ENCODE results near the gene CNNM2.
A peak's percentile ranks its signal among the peaks of the same experiment; 100 is the strongest.

CNNM2 gene

DNA sequence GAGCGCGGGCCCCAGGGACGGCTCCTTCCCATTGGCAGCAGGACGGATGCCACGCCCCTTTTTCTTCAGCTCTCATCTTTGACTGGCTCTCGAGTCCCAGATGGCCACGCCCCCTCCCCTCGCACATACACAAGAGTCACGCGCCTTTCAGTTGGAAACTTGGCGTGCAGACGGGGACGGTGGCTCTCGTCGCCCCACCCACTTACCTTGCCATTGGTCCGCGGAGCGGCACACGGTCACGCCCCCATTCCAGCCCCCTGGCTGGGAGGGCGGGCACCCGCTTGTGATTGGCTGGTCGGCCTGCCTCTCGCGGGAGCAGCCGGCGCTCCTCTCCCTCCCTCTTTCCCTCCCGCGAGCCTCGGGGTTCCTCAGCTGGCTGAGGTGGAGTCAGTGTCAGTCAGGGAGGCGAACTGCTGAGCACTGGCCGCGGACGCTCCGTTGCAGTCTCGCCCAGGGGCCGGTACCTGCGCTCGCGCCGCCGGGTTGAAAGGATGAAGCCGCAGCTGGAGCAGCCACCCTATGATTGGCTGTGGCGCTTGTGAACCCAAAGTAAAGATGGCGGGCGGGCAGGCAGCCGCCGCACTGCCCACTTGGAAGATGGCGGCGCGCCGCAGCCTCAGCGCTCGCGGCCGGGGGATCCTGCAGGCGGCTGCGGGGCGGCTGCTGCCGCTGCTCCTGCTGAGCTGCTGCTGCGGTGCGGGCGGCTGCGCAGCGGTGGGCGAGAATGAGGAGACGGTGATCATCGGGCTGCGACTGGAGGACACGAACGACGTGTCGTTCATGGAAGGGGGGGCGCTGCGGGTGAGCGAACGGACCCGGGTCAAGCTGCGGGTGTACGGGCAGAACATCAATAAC, at the start of gene CNNM2:
Gene CNNM2 (plus strand): TSS at position 333 of the 855 bp plus-strand sequence. CDS start 187 bp downstream, at position 520.
- CTCF ChIA-PET: interaction anchor here (0.6 to 4.1 kb wide), 29 partner anchors 25 to 1363 kb away, joined by 3 to 57 read pairs (median 4); partner anchors contain the start of genes CYP17A1 and WBP1L
- POLR2A ChIA-PET: interaction anchor here (0.6 to 1.7 kb wide), 16 partner anchors 14 to 359 kb away, joined by 3 to 7 read pairs (median 3); partner anchors contain the start of genes ARL3, BORCS7, CYP17A1 and INA
- H3K9me3 ChIP-seq (ENCODE audit: control insufficient read depth, insufficient read depth, low read depth, low read length): no peaks in the 10 kb centered on the region
- peak within 1 kb of the TSS; percentile 98 for H3K4me3 ChIP-seq (ENCODE audit: low read depth, low read length)
- peaks cover 6% of the 10 kb centered on the region; the same call in 1 of the 2 replicates for H3K4me1 ChIP-seq (ENCODE audit: control insufficient read depth, insufficient read depth, low read length)
- H3K27ac ChIP-seq (ENCODE audit: extremely low read depth, low read depth, low read length): peak within 1 kb of the TSS; percentile 84
- no peaks in the 10 kb centered on the region for H3K36me3 ChIP-seq (ENCODE audit: control insufficient read depth in 2 of 2, insufficient read depth in 1 of 2, low read length in 2 of 2)
- TF ChIP-seq ZNF341 (tag by site-specific recombination; IDR thresholded peaks at IDR 0.05; ENCODE audit: low read depth) (peak; percentile 76), OSR2 (tag by site-specific recombination; IDR thresholded peaks at IDR 0.05) (no peak), ZNF473 (tag by site-specific recombination; IDR thresholded peaks at IDR 0.05) (no peak), SALL2 (tag by site-specific recombination; IDR thresholded peaks at IDR 0.05; ENCODE audit: borderline replicate concordance) (no peak), ZNF426 (tag by site-specific recombination; IDR thresholded peaks at IDR 0.05) (no peak), KLF16 (tag by site-specific recombination; IDR thresholded peaks at IDR 0.05) (peak; percentile 52), ZNF354C (tag by site-specific recombination; IDR thresholded peaks at IDR 0.05; ENCODE audit: borderline replicate concordance, low read depth) (no peak), FEZF1 (tag by site-specific recombination; IDR thresholded peaks at IDR 0.05) (no peak), ZNF433 (tag by site-specific recombination; IDR thresholded peaks at IDR 0.05; ENCODE audit: low read depth) (no peak), ZNF311 (tag by site-specific recombination; IDR thresholded peaks at IDR 0.05; ENCODE audit: borderline replicate concordance) (no peak), WT1 (tag by site-specific recombination; IDR thresholded peaks at IDR 0.05) (peak; percentile 36; the same call in 1 of the 2 replicates), ZNF660 (tag by site-specific recombination; IDR thresholded peaks at IDR 0.05) (peak; percentile 86), YY2 (tag by site-specific recombination; IDR thresholded peaks at IDR 0.05) (peak; percentile 86), ZNF768 (tag by site-specific recombination; IDR thresholded peaks at IDR 0.05) (no peak), ZNF561 (tag by site-specific recombination; IDR thresholded peaks at IDR 0.05; ENCODE audit: borderline replicate concordance) (peak; percentile 62; the same call in 1 of the 2 replicates), ZNF623 (tag by site-specific recombination; IDR thresholded peaks at IDR 0.05) (no peak), SP2 (tag by site-specific recombination; IDR thresholded peaks at IDR 0.05) (peak; percentile 100), ZNF521 (tag by site-specific recombination; IDR thresholded peaks at IDR 0.05) (no peak), ZNF624 (tag by site-specific recombination; IDR thresholded peaks at IDR 0.05) (no peak)
- TF ChIP-seq, protein P1, sequence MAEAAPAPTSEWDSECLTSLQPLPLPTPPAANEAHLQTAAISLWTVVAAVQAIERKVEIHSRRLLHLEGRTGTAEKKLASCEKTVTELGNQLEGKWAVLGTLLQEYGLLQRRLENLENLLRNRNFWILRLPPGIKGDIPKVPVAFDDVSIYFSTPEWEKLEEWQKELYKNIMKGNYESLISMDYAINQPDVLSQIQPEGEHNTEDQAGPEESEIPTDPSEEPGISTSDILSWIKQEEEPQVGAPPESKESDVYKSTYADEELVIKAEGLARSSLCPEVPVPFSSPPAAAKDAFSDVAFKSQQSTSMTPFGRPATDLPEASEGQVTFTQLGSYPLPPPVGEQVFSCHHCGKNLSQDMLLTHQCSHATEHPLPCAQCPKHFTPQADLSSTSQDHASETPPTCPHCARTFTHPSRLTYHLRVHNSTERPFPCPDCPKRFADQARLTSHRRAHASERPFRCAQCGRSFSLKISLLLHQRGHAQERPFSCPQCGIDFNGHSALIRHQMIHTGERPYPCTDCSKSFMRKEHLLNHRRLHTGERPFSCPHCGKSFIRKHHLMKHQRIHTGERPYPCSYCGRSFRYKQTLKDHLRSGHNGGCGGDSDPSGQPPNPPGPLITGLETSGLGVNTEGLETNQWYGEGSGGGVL (tag by site-specific recombination; IDR thresholded peaks at IDR 0.05): peak; percentile 94
- TF ChIP-seq, protein P2, sequence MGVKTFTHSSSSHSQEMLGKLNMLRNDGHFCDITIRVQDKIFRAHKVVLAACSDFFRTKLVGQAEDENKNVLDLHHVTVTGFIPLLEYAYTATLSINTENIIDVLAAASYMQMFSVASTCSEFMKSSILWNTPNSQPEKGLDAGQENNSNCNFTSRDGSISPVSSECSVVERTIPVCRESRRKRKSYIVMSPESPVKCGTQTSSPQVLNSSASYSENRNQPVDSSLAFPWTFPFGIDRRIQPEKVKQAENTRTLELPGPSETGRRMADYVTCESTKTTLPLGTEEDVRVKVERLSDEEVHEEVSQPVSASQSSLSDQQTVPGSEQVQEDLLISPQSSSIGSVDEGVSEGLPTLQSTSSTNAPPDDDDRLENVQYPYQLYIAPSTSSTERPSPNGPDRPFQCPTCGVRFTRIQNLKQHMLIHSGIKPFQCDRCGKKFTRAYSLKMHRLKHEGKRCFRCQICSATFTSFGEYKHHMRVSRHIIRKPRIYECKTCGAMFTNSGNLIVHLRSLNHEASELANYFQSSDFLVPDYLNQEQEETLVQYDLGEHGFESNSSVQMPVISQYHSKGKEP (tag by site-specific recombination; IDR thresholded peaks at IDR 0.05): peak; percentile 65
- TF ChIP-seq, protein P3, sequence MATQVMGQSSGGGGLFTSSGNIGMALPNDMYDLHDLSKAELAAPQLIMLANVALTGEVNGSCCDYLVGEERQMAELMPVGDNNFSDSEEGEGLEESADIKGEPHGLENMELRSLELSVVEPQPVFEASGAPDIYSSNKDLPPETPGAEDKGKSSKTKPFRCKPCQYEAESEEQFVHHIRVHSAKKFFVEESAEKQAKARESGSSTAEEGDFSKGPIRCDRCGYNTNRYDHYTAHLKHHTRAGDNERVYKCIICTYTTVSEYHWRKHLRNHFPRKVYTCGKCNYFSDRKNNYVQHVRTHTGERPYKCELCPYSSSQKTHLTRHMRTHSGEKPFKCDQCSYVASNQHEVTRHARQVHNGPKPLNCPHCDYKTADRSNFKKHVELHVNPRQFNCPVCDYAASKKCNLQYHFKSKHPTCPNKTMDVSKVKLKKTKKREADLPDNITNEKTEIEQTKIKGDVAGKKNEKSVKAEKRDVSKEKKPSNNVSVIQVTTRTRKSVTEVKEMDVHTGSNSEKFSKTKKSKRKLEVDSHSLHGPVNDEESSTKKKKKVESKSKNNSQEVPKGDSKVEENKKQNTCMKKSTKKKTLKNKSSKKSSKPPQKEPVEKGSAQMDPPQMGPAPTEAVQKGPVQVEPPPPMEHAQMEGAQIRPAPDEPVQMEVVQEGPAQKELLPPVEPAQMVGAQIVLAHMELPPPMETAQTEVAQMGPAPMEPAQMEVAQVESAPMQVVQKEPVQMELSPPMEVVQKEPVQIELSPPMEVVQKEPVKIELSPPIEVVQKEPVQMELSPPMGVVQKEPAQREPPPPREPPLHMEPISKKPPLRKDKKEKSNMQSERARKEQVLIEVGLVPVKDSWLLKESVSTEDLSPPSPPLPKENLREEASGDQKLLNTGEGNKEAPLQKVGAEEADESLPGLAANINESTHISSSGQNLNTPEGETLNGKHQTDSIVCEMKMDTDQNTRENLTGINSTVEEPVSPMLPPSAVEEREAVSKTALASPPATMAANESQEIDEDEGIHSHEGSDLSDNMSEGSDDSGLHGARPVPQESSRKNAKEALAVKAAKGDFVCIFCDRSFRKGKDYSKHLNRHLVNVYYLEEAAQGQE (tag by site-specific recombination; IDR thresholded peaks at IDR 0.05): 0 out of 2 replicates have a peak, but pooled peaks have one; percentile 29
- TF ChIP-seq, protein P4, sequence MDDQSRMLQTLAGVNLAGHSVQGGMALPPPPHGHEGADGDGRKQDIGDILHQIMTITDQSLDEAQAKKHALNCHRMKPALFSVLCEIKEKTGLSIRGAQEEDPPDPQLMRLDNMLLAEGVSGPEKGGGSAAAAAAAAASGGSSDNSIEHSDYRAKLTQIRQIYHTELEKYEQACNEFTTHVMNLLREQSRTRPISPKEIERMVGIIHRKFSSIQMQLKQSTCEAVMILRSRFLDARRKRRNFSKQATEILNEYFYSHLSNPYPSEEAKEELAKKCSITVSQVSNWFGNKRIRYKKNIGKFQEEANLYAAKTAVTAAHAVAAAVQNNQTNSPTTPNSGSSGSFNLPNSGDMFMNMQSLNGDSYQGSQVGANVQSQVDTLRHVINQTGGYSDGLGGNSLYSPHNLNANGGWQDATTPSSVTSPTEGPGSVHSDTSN (CRISPR knock-in tag; IDR thresholded peaks at IDR 0.05): 0 out of 2 replicates have a peak, but pooled peaks have one; percentile 15
- TF ChIP-seq, protein P5, sequence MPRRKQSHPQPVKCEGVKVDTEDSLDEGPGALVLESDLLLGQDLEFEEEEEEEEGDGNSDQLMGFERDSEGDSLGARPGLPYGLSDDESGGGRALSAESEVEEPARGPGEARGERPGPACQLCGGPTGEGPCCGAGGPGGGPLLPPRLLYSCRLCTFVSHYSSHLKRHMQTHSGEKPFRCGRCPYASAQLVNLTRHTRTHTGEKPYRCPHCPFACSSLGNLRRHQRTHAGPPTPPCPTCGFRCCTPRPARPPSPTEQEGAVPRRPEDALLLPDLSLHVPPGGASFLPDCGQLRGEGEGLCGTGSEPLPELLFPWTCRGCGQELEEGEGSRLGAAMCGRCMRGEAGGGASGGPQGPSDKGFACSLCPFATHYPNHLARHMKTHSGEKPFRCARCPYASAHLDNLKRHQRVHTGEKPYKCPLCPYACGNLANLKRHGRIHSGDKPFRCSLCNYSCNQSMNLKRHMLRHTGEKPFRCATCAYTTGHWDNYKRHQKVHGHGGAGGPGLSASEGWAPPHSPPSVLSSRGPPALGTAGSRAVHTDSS (tag by site-specific recombination; IDR thresholded peaks at IDR 0.05): peak; percentile 43; the same call in 1 of the 2 replicates
- TF ChIP-seq, protein P6, sequence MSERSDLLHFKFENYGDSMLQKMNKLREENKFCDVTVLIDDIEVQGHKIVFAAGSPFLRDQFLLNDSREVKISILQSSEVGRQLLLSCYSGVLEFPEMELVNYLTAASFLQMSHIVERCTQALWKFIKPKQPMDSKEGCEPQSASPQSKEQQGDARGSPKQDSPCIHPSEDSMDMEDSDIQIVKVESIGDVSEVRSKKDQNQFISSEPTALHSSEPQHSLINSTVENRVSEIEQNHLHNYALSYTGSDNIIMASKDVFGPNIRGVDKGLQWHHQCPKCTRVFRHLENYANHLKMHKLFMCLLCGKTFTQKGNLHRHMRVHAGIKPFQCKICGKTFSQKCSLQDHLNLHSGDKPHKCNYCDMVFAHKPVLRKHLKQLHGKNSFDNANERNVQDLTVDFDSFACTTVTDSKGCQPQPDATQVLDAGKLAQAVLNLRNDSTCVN (tag by site-specific recombination; optimal IDR thresholded peaks at IDR 0.05): peak; percentile 80

All from HEK293 (cell line).